Stimulated activated CD4-positive, alpha-beta T cell treated with anti-CD3 and anti-CD28 coated beads, Interleukin-4, amount 100 ng/mL, for 48 hours (primary cell): ENCODE measurements around the gene PCNA.
A peak's percentile ranks its signal among the peaks of the same experiment; 100 is the strongest.

Experiments
- DNase-seq, 2 donors: peaks; one replicate each; pipeline ENCODE4 v3.0.0-alpha.2; 2020; ENCODE audit warnings: low read depth in 2 of 2

PCNA gene

DNA sequence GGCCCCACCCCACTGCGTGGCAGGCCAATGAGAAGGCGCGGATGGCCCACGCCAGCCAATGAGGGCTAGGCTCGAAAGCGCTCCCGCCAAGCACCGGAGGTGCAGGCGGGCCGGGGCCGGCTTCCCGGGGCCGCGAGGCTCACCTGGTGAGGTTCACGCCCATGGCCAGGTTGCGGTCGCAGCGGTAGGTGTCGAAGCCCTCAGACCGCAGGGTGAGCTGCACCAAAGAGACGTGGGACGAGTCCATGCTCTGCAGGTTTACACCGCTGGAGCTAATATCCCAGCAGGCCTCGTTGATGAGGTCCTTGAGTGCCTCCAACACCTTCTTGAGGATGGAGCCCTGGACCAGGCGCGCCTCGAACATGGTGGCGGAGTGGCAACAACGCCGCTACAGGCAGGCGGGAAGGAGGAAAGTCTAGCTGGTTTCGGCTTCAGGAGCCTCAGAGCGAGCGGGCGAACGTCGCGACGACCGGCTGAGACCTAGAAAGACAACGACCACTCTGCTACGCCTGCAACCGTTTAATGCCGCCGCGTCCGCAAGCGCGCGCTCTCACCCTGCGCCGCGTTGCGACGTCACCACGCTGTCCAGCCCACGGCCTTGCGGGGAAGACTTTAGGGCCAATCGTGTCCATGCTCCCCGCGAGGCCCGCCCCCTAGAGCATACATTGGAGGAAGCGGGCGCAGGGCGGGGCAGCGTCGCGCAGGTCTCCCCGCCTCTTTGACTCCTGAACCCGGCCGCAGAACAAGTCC lies at the start of gene PCNA:
TSS of gene PCNA (minus strand) at position 524 of the 750 bp plus-strand sequence. CDS start at position 364, 160 bp downstream.
- DNase-seq = peak; percentile 92 to 98

DNA sequence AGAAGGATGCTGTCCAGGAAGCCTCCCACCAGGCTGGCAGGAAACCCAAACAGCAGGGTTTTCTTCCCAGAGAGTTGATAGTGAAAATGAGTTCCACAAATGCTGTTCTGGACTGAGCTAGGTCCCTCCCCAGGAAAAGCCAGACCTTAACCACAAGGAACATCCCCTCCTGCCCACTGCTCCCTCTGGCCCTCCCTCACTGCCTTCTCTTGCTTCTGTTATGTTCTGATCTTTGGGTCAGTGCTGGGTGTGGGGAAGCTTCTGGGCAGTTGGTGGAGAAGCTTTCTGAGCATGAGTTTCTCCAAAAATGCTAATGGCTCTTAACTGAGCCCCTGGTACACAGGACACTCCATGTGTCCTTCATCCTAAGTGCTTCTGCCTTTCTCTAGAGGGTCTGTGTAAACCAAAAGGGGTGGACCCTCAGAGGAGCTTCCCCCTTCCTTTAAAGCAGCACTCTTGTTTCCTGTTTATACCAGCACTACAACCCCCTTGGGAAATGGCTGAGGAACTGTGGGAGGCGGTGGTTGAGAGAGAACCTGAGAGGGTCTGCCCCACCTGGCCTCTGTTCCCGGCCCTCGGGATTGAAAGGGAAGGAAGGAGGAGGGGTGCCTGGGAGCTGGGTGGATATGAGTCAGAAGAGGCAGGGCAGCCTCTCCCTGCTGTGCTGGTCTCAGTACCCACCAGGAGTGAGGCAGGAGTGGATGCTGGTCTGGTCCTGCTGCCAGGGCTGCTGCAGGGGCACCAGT lies 49.1 kb upstream of the PCNA start:
- no peak for DNase-seq

DNA sequence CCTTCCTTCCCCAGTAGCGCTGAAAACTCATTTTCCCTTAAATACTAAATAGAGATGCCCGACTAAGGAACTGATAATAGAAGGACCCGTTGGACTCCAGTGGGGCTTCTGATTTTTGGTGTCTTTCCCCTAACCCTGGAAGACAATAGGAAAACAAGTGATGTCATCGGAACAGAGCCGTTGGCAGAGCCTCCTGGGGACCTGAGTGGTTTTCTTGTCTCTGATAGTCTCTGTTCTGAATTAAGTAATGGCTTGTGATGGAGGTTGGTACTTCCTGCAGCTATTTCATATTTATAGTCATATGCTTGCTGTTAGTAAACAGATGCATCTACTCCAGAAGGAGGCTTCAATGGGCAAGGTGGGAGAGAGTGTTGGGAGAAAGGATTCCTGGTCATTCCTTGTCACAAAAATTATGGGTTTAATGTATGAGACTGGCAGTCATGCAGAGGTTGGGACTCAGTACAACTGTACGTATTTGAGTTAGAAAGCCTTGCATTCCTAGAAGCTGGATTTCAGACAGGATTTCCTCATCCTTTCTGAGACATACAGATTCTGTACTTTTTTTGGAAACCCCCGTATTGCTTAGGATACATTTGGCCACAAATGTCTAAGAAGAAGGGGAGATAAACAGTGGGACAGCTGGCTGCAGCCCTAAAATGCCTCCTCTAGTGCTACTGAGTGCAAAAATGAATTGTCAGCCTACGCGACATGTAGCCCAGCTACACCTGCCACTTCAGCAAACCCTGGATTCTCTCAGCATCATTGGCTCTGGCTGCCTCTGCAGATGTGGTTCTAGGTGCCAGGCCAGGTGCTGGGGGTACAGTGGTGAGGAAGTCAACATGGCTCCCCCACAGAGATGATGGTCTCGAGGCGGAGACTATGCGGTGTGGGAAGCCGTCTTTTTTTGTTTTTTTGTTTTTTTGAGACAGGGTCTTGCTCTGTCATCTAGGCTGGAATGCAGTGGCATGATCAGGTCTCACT lies 45.2 kb upstream of the PCNA start:
- DNase-seq = no peak

DNA sequence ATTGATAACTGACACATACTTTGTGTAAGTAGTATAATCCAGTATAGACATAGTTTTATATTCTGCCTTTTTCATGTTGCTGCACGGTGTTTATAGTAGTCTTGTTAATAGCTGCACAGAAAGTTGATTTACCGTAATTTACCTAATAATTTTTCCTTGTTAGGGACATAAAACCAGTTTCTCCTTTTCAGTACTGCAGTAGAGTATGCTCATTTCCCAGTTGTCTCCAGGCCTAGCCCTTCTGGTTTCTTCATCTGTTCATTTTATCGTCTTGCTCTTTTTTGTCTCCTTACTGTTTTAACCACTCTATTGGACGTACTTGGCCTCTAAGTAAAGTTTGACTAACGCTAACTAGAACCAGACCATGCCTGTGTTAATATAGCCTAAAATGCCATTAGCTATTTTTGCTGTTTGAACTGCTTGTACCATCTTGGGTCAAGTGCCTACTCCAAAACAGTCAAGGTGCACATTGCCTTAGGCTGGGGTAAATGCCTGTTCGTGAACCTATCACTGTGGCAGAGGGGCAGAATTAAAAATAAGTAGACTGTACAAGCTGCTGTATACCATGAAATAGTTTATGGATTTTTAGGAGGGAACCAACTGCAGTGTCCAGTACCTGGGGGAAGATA lies 41.9 kb upstream of the PCNA start:
- no peak for DNase-seq

DNA sequence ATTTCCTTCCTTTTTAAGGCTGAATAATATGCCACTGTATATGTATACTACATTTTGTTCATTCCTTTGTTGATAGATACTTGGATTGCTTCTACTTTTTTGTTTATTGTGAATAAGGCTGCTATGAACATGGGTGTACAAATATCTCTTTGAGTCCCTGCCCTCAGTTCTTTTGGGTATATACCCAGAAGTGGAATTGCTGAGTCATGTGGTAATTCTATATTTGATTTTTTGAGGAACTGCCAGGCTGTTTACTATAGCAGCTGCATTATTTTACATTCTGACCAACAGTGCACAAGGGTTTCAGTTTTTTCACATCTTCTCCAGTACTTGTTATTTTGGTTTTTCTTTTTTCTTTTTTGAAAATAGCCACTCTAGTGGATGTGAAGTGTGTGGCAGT lies 41.1 kb upstream of the PCNA start:
- no peak for DNase-seq

DNA sequence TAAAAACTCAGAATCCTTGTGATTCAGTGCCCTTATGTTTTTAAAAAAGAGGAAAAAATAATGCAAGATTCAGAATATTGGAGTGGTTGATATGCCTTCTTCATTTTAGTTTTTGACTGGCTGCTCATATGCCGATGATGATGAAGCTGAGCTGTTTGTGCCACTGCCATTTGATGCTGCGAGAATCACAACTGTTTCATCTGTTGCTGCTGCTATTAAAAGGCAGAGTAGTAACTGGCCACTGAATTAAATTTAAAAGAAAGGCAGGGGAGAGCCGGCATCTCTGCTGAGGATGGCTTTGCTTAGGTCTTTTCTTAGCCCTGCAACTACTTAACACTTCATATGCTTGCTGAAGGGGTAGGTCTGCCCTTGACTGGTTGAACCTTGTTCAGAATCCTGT lies 40.2 kb upstream of the PCNA start:
- no peak for DNase-seq

DNA sequence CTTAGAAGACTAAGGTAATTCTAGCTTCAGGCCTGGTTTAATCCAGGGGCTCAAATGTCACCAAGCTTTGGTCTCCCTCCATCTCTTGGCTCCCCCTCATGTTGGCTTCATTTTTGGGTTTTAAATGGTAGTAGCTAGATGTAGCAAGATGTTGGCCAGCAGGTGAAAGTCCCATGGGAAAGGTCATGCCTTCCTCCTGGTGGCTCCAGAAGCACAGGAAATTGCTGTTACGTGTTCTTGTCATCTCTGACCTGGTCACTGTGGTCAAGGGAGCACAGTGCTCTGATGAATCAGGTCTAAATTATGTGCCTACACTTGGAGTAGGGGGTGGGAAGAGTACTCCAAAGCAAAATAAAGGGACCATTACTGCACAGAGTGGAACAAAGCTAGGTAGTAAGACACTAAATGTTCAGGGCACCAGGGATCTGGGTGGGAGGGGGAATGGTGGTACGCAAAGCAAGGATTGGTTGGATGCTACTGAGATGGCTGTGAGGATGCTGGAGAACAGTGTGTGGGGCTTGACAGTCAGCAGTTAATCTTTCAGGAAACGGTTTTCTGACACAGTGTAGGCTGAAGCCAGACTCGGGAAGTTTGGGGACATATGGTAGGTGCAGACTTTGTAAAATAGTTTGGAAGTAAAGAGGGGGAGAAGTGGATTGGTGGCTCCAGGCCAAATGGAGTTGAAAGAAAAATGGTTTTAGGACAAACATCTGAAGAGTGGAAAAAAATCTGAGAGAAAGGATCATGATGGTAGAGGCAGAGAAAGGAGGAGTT lies 37.1 kb upstream of the PCNA start:
- no peak for DNase-seq

DNA sequence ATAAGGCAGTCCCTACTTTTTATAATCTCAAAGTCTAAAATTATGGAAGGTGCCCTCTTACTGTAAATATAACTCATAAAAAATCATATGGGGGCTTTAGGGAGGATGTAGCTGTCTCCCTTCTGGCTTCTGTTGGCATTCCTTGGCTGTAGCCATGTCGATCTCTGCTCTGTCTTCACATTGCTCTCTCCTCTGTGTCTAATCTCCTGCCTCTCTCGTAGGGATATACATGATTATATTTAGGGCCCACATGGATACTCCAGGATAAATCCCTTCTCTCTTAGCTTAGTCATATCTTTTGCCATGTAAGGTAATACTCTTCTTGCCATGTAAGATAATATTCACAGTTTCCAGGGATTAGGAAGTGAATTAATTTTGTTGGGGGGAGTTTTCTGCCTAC lies 35.6 kb upstream of the PCNA start:
- no peak for DNase-seq

DNA sequence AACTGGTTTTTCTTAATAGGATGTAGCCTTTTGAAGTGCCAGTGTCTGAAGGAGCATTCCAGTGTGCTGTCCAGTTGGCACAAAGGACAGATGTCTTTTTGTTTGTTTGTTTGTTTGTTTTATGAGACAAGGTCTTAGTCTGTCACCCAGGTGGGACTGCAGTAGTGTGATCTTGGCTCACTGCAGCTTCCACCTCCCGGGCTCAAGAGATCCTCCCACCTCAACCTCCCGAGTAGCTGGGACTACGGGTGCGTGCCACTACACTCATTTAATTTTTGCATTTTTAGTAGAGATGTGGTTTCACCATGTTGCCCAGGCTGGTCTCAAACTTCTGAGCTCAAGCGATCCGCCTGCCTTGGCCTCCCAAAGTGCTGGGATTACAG lies 34.8 kb upstream of the PCNA start:
- no peak for DNase-seq

DNA sequence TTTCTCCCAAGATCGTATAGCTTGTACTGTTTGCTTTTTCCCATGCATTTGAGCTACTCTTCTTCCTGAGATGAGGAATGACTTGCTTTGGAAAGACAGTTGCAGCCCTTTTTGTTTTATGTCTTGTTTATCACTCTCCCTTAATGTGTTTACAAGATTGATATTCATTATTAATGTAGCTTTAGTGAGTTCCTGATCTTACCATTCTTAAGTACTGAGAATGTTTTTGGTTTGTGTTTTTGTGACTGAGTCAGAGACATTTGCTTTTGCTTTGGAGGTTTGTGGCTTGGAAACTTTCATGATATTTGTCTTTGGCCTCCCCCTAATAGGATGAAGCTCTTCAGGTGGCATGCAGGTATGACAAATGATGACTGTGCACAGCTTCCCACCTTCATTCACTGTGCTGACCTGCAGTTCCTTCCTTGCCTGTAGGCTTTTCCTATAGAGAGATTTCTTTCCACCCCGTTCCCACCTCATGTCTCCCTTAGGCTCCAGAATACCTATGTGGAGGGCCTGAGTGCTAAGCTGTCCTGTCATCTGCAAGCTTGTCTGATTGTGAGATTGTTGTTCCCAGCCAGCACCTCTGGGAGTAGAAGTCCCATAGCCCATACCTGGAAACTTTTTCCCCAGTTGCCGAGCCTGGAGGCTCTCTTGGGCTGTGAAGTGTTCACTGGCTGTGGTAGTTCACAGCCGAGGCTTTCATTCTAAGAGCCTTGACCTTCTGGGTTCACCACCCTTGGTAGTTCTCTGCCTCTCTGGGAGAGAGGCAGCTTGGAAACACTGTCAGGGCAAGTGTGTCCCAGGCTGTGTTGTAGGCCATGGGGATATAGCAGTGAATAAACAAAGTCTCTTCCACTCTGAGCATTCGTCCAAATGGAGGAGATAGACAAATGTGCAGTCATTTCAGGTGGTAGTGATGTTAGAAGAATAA lies 34.1 kb upstream of the PCNA start:
- DNase-seq = no peak

DNA sequence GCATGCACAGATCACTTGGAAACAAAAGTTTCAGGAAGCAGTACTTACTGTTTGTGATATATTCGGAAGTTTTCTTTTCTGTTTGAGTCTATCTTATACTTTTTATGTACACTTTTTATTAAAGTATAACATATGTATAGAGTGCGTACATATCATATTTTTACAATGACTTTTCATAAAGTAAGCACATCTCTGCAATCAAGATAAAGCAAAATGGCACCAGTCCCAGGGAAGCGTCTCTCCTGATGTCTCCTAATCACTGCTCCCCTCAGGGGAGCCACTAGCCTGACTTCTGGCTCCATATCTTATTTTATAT lies 33.4 kb upstream of the PCNA start:
- no peak for DNase-seq

DNA sequence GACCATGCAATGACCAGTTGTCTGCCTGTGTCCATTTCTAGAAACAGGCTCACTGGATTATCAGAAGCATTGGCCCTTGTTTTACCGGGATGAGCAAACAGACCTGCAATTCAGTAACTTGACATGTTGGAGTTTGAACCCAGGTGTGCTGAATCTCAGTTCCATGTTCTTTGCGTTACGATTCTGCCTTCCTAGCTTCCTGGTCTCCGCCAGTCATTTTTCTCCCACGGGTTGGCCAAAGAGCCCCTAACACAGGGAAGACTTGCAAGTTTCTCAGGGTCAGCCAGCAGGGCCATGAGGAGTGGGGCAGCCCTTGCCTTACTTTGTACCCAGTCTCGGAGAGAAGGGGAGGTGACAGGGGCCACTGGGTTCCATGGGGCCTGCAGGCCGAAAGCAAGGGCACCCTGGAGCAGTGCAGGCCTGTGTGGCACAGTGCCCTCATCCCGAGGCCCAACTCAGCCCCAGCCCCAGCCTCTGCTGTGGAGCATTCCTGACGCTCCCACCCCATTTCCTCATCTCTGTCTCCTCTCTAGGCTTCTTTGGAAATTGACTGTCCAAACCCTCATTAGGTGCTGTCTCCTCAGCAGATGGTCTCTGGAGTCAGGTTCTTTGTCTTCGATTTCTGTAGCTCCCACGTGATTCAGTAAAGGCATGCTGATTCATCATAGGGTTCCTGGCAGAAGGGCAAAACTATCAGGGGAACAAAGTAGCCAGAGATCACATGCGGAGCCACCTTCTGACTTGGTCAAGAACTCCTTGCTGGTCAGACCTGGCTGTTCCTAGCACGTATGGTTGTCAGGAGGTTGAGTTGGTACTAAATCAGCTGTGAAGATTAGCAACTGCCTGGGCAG lies 30.7 kb upstream of the PCNA start:
- no peak for DNase-seq

DNA sequence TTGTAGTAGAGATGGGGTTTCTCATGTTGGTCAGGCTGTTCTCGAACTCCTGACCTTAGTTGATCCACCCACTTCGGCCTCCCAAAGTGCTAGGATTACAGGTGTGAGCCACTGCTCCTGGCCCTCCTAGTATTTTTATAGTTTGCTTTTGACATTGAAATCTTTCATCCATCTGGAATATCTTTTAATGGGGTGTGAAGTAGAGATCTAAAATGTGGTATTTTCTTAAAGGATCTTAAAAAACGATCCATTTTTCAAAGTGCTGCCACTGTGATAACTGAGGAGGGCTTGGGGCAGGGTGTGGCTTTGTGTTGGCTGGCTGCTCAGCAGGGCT lies 30.1 kb upstream of the PCNA start:
- no peak for DNase-seq

DNA sequence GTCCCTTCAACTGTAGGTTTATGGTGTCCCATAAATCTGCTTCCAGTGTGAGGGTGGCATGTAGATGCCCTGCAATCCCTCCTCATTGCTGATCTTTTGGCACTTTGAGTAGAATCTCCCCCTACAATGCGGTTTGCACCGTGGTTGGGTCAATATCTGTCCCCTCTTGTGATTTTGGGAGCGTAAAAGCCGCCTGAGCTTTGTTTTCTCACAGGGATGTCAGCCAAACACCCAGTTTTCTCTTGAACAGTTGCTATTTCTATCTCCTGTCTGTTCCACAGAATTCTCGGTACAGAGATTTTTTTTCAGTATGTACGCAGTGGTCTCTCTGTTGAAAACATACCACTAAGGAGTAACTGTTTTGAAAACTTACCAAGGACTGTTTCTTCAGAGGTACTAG lies 28.8 kb upstream of the PCNA start:
- DNase-seq = no peak

DNA sequence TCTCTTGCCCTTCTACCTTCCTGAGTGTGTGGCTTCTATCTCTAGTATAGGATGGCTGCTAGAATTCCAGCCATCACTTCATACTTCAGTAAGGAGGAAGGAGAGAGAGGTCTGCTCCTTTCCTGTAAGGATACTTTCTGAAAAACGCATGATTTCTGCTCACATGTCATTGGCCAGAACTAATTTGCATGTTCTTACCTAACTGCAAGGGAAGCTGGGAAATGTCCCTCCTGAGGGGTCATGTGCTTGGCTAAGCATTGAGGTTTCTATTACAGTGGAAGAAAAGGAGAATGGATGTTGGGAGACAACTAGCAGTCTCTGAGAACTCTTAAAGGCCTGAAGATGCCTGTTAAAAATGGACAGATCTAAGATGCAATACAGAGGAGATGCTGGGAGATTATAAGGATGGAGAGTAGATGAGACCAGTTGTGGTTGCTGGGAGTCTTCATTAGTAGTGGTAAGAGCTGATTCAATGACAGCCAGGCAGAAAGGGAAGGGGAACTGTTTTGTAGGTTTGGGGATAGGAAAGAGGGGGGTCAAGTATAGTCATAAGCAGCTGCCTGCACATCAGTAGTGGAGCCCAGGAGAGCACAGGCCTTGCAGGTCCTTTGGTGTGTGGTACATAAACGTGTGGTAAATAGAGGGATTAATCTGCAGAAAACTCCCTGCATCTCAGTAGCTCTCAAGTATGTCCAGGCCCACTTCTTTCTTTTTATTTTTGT lies 27.3 kb upstream of the PCNA start:
- DNase-seq = no peak

DNA sequence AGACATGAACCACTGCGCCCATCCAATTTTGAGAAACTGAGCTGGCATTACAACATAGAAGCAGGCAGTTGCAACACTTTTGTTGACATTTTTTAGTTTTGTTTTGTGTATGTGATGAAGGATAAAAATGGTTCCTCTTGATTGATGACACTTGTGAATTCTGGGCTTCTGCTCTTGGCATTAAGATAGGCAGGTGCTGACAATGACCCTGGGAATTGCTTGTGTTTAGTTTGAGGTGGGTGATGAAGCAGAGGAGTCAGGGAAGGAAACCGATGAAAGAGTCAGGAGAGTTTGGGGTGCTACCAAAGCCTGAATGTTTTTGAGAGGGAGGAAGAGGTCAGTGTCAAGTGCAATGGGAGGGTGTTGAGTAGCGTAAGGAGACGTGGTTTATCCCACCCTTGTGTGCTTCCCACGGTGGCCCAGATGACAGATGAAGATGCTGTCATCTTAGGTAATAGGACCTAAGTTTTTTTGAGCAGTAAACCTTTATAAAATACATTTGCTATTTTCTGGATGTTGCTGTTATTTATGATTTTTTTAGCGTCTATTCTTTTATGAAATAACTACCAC lies 26.4 kb upstream of the PCNA start:
- DNase-seq = no peak

DNA sequence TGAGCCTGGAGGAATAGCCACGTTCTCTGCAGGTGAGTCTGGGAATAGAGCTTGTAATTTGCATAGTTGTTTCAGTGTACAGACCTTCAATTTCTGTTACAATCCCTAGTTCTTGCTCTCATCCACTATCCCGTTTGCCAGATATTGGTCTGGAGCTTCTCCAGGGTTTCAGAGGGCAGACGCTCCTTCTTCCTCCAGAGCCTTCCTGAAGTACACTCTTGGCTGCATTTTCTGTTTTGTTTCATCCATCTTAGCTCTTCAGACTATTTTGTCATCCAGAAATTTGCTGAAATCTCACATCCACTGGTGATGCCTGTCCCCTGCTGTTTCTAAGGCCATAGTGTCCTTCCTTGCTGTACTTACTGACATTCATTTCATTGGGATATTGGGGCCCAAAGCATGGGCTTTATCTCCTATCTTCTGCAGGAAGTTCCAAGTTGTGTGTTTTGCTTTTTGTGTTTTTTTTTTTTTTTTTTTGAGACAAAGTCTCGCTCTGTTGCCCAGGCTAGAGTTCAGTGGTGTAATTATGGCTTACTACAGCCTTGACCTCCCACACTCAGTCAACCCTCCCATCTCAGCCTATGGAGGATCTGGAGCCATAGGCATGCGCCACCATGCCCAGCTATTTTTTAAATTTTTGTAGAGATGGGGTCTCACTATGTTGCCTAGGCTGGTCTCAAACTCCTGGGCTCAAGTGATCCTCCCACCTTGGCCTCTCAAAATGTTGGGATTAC lies 25.8 kb upstream of the PCNA start:
- DNase-seq = no peak

DNA sequence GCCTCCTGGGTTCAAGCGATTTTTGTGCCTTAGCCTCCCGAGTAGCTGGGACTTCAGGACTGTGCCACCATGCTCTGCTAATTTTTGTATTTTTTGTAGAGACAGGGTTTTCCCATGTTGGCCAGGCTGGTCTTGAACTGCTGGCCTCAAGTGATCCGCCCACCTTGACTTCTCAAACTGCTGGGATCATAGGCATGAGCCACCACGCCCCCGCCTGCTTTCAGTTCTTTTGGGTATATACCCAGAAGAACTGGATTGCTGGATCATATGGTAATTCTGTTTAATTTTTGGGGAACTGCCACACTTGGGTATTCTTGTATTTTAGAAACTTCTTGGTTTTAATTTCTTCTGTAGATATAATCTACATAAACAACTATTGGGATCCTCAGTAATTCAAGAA lies 24.1 kb upstream of the PCNA start:
- DNase-seq = peak in 1 of 2 donors; percentile 32
